Measurements from ENCODE around the gene ADCK1.

Gene ADCK1

DNA sequence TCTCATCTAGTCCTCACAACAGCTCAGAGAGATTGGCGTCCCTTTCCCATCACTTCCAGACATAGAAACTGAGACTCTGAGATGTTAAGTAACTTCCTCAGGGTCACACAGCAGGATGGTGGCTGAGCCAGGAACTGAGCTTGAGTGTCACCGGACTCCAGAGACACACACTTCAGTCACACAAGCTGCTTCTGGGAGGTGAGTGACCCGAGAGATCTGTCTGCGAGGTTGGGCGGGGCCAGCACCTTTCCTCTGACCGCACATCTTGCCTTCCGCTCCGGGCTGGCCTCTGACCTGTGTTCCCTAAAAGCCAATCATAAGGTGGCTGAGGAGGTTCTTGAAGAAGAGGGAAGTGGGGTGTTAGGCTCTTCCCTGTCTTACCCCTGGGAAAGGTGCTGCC, 72.2 kb downstream of the ADCK1 start:
- Histone ChIP-seq H3F3A (ENCODE audit: low read depth) (no peaks in the 10 kb centered on the region), H3K4me1 (ENCODE audit: insufficient read depth, low read length, poor library complexity, severe bottlenecking) (no peaks in the 10 kb centered on the region), H3K4me3 (ENCODE audit: low read length, poor library complexity, severe bottlenecking) (no peak overlapping the region), H4K20me1 (ENCODE audit: insufficient read depth, low read length, poor library complexity, severe bottlenecking) (no peaks in the 10 kb centered on the region), H3K36me3 (ENCODE audit: insufficient read depth, low read length) (no peaks in the 10 kb centered on the region), H3K27me3 (ENCODE audit: insufficient read depth, low read length, poor library complexity, severe bottlenecking) (no peaks in the 10 kb centered on the region), H3K9me3 (ENCODE audit: insufficient read depth, low read depth, low read length) (no peaks in the 10 kb centered on the region), H3K79me2 (ENCODE audit: insufficient read depth, low read length) (no peaks in the 10 kb centered on the region), H3K9me2 (replicated peaks; ENCODE audit: low read depth, low read length) (no peaks in the 10 kb centered on the region), H3K9ac (ENCODE audit: low read depth, low read length, poor library complexity, severe bottlenecking) (no peak overlapping the region), H2AFZ (ENCODE audit: low read length) (no peak overlapping the region), H3K4me2 (ENCODE audit: low read depth, low read length, poor library complexity, severe bottlenecking) (no peak overlapping the region)
- TF ChIP-seq CTCF (conservative IDR thresholded peaks at IDR 0.05; ENCODE audit: low read length) = no peak
- TF ChIP-seq EZH2phosphoT487 (IDR thresholded peaks at IDR 0.05; ENCODE audit: borderline replicate concordance) = no peak

DNA sequence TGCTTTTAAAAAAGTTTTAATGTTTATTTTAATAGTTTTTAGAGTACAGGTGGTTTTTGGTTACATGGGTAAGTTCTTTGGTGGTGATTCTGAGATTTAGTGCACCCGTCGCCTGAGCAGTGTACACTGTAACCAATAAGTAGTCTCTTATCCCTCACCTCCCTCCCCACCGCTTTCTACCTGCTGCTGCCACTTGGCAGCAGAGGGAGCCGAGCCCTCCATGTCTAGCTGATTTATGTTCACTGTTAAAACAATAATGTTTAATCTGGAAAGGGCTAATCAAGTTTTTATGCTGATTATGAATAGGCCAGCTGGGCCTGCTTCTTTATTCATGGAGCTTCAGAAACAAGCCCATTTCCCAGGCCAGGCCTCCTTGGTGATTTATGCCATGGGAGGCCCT, 73.1 kb downstream of the ADCK1 start:
- Histone ChIP-seq H3K4me1 (ENCODE audit: insufficient read depth, low read length, poor library complexity, severe bottlenecking) (no peaks in the 10 kb centered on the region), H3K79me2 (ENCODE audit: insufficient read depth, low read length) (no peaks in the 10 kb centered on the region), H4K20me1 (ENCODE audit: insufficient read depth, low read length, poor library complexity, severe bottlenecking) (no peaks in the 10 kb centered on the region), H3K4me3 (ENCODE audit: low read length, poor library complexity, severe bottlenecking) (no peak overlapping the region), H2AFZ (ENCODE audit: low read length) (no peak overlapping the region), H3K9ac (ENCODE audit: low read depth, low read length, poor library complexity, severe bottlenecking) (no peak overlapping the region), H3K9me2 (replicated peaks; ENCODE audit: low read depth, low read length) (no peaks in the 10 kb centered on the region), H3K27me3 (ENCODE audit: insufficient read depth, low read length, poor library complexity, severe bottlenecking) (no peaks in the 10 kb centered on the region), H3K4me2 (ENCODE audit: low read depth, low read length, poor library complexity, severe bottlenecking) (no peak overlapping the region), H3K36me3 (ENCODE audit: insufficient read depth, low read length) (no peaks in the 10 kb centered on the region), H3F3A (ENCODE audit: low read depth) (no peaks in the 10 kb centered on the region), H3K9me3 (ENCODE audit: insufficient read depth, low read depth, low read length) (no peaks in the 10 kb centered on the region)
- no peak for TF ChIP-seq EZH2phosphoT487 (IDR thresholded peaks at IDR 0.05; ENCODE audit: borderline replicate concordance)
- no peak for TF ChIP-seq CTCF (conservative IDR thresholded peaks at IDR 0.05; ENCODE audit: low read length)

DNA sequence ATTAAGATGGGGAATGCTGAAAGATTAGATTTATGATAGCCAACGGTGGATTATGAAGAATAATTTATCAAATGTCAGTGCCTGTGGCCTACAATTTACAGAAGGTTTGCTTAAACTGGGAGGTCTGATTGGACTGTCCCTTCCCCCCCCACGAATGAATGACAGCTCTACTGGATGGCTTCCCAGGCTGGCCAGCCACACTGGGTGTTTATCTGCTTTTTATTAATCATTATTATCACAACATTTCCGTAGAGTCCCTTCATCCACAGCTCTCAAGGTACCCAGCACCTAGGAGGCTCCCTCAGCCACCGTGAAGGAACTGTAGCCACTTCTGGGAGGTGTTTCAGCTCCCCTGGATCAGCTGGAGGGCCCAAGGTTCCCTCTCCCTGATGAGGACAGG, 78.9 kb downstream of the ADCK1 start:
- no peaks in the 10 kb centered on the region for H3K27me3 ChIP-seq (ENCODE audit: insufficient read depth, low read length, poor library complexity, severe bottlenecking)
- no peaks in the 10 kb centered on the region for H3K79me2 ChIP-seq (ENCODE audit: insufficient read depth, low read length)
- no peak for TF ChIP-seq EZH2phosphoT487 (IDR thresholded peaks at IDR 0.05; ENCODE audit: borderline replicate concordance)
- no peak for TF ChIP-seq CTCF (conservative IDR thresholded peaks at IDR 0.05; ENCODE audit: low read length)
- H3K9ac ChIP-seq (ENCODE audit: low read depth, low read length, poor library complexity, severe bottlenecking) = no peak overlapping the region
- no peaks in the 10 kb centered on the region for H3F3A ChIP-seq (ENCODE audit: low read depth)
- H3K4me1 ChIP-seq (ENCODE audit: insufficient read depth, low read length, poor library complexity, severe bottlenecking) = peaks cover 11% of the 10 kb centered on the region
- H2AFZ ChIP-seq (ENCODE audit: low read length) = no peak overlapping the region
- no peak overlapping the region for H3K4me2 ChIP-seq (ENCODE audit: low read depth, low read length, poor library complexity, severe bottlenecking)
- H4K20me1 ChIP-seq (ENCODE audit: insufficient read depth, low read length, poor library complexity, severe bottlenecking) = no peaks in the 10 kb centered on the region
- no peak overlapping the region for H3K4me3 ChIP-seq (ENCODE audit: low read length, poor library complexity, severe bottlenecking)
- no peaks in the 10 kb centered on the region for H3K9me2 ChIP-seq (replicated peaks; ENCODE audit: low read depth, low read length)
- no peaks in the 10 kb centered on the region for H3K36me3 ChIP-seq (ENCODE audit: insufficient read depth, low read length)
- no peaks in the 10 kb centered on the region for H3K9me3 ChIP-seq (ENCODE audit: insufficient read depth, low read depth, low read length)
